DND-41 (cell line): ENCODE results near the gene SLC35F3.

Experiments
- ATAC-seq: fragments of 200-7000 bp; cut with Tn5 transposase; 3 replicates; pipeline ENCODE4 v1.9.1; 2021; ENCODE audit warnings: low read depth; ENCODE audit not compliant: insufficient read depth
- DNase-seq: peaks from one replicate; pipeline ENCODE4 v3.0.0-alpha.2; 2020
- H2AFZ ChIP-seq: 2 replicates; pipeline ENCODE4 v1.6.0; 2012; ENCODE audit warnings: low read depth, low read length
- H3K27ac ChIP-seq: 2 replicates; pipeline ENCODE4 v1.5.1; 2012; ENCODE audit warnings: low read length, inconsistent platforms
- H3K27me3 ChIP-seq: fragments of 200-600 bp; sonication (generic); 2 replicates; pipeline ENCODE4 v1.6.0; 2012; ENCODE audit warnings: low read length, mild to moderate bottlenecking, inconsistent platforms; ENCODE audit not compliant: insufficient read depth, poor library complexity
- H3K36me3 ChIP-seq: 2 replicates; pipeline ENCODE4 v1.5.1; 2012; ENCODE audit warnings: low read length, inconsistent platforms; ENCODE audit not compliant: insufficient read depth
- H3K4me1 ChIP-seq: 2 replicates; pipeline ENCODE4 v1.5.1; 2012; ENCODE audit warnings: mild to moderate bottlenecking, low read length; ENCODE audit not compliant: insufficient read depth
- H3K4me2 ChIP-seq: 2 replicates; pipeline ENCODE4 v1.6.0; 2012; ENCODE audit warnings: mild to moderate bottlenecking, moderate library complexity, low read length, inconsistent platforms; ENCODE audit not compliant: insufficient read depth
- H3K4me3 ChIP-seq, 2 experiments: fragments of 200-600 bp in 1 of 2; shearing (Covaris generic) in 1 of 2; 2 replicates each; pipeline ENCODE4 v1.5.1; 2012 to 2016; ENCODE audit warnings: inconsistent platforms in 2 of 2, low read length in 2 of 2, mild to moderate bottlenecking in 2 of 2, low read depth in 1 of 2, moderate library complexity in 1 of 2
- H3K79me2 ChIP-seq: 2 replicates; pipeline ENCODE4 v1.6.0; 2012; ENCODE audit warnings: low read length, inconsistent platforms; ENCODE audit not compliant: insufficient read depth
- H3K9ac ChIP-seq: 2 replicates; pipeline ENCODE4 v1.6.0; 2012; ENCODE audit warnings: low read depth, mild to moderate bottlenecking, inconsistent platforms, low read length, moderate library complexity
- H3K9me3 ChIP-seq: 2 replicates; pipeline ENCODE4 v1.5.1; 2012; ENCODE audit warnings: low read length, moderate library complexity, mild to moderate bottlenecking, inconsistent platforms; ENCODE audit not compliant: insufficient read depth, severe bottlenecking
- H4K20me1 ChIP-seq: 2 replicates; pipeline ENCODE4 v1.6.0; 2012; ENCODE audit warnings: low read length; ENCODE audit not compliant: insufficient read depth
- CTCF ChIP-seq: IDR thresholded peaks from 2 replicates; pipeline ENCODE4 v1.5.1; 2012; ENCODE audit warnings: borderline replicate concordance, low read length, moderate library complexity, mild to moderate bottlenecking; ENCODE audit not compliant: poor library complexity, severe bottlenecking; ENCODE audit errors: extremely low read depth
- EZH2 ChIP-seq: IDR thresholded peaks from 3 replicates; pipeline ENCODE4 v1.6.1; 2012; ENCODE audit warnings: borderline replicate concordance, low read depth, mild to moderate bottlenecking, moderate library complexity, low read length, inconsistent platforms; ENCODE audit not compliant: severe bottlenecking

The SLC35F3 gene

DNA sequence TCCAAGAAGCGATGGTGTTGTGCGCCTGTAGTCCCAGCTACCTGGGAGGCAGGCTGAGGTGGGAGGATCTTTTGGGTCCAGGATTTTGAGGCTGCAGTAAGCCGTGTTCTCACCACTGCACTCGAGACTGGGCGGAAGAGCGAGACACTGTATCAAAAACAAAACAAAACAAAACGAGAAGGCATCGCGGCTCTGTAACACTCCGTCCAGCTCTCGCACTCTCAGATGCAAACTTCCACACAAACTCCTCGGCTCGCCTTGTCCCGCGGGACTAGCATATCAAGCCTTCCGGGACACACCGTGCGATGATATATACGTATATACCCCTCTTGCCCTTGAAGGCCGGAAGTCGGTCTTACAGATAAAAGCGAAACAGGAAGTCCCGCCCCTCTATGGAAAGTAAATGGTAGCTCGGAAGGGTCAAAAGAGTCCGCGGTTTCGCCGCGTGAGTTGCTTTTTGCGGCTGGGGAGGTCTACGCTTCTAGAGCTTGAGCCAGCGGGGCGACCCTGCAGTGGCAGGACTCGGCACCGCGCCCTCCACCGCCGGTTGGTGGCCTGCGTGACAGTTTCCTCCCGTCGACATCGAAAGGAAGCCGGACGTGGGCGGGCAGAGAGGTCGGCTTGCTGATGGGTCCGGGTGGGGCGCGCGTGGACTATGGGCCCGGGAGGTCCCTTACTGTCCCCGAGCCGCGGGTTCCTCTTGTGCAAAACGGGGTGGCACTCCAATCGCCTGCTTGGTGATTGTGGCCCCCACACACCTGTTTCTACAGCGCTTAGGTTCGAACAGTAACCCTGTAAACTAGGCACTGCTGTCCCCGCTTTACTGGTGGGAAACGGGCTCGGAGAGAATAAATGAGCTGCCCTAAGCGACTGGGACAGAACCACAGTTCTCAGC is 468.8 kb downstream of the SLC35F3 start, which contains the start of gene COA6:
TSS of gene COA6 (plus strand) at position 393 of the 895 bp plus-strand sequence. CDS start at position 404, 11 bp downstream.
- peak within 1 kb of the TSS; percentile 79 for H3K4me2 ChIP-seq

GRCh38 chr1:234373959-234374254 is 469.4 kb downstream of the SLC35F3 start:
- Histone ChIP-seq H3K27ac (peak overlapping the region; percentile 90), H3K27me3 (no peaks in the 10 kb centered on the region), H2AFZ (peak overlapping the region; percentile 81), H3K4me1 (peaks cover 27% of the 10 kb centered on the region), H3K79me2 (peaks cover 43% of the 10 kb centered on the region), H3K4me2 (peak overlapping the region; percentile 79), H3K9me3 (no peaks in the 10 kb centered on the region), H3K36me3 (peaks cover 32% of the 10 kb centered on the region), H3K4me3 (peak overlapping the region; percentile 49 to 69), H3K9ac (peak overlapping the region; percentile 80), H4K20me1 (no peaks in the 10 kb centered on the region)
- DNase-seq (no peak), ATAC-seq (peak; percentile 31)
- no peak for TF ChIP-seq CTCF
- TF ChIP-seq EZH2, result no peak

More for the DNA sequence above, 468.8 kb downstream of the SLC35F3 start, which contains the start of gene COA6:
- Histone ChIP-seq H3K9ac (peak within 1 kb of the TSS; percentile 80), H3K4me1 (peaks cover 27% of the 10 kb centered on the region), H3K79me2 (peaks cover 43% of the 10 kb centered on the region), H4K20me1 (no peaks in the 10 kb centered on the region), H3K36me3 (peaks cover 30% of the 10 kb centered on the region), H3K4me3 (peak within 1 kb of the TSS; percentile 49 to 69), H3K27me3 (no peaks in the 10 kb centered on the region), H3K9me3 (no peaks in the 10 kb centered on the region), H3K27ac (peak within 1 kb of the TSS; percentile 90), H2AFZ (peak within 1 kb of the TSS; percentile 81)
- ATAC-seq (peak; percentile 88), DNase-seq (peak; percentile 92)
- TF ChIP-seq CTCF (peak; percentile 14), EZH2 (no peak)
